Effector memory CD4-positive, alpha-beta T cell (primary cell): Measurements from ENCODE around the gene ST3GAL2.

Source experiments
- DNase-seq, 3 donors: peaks; one replicate each; pipeline ENCODE4 v3.0.0-alpha.2; 2020
- H3K27ac ChIP-seq: 2 replicates; pipeline ENCODE4 v1.7.0; 2013; ENCODE audit warnings: mild to moderate bottlenecking, low read length, moderate library complexity; ENCODE audit not compliant: insufficient read depth, poor library complexity, severe bottlenecking
- H3K27me3 ChIP-seq: replicated peaks from 2 replicates; pipeline ENCODE4 v1.7.0; 2013; ENCODE audit warnings: mild to moderate bottlenecking, low read length; ENCODE audit not compliant: insufficient read depth, control insufficient read depth, poor library complexity, severe bottlenecking
- H3K36me3 ChIP-seq: 2 replicates; pipeline ENCODE4 v1.7.0; 2013; ENCODE audit warnings: mild to moderate bottlenecking, low read length, moderate library complexity; ENCODE audit not compliant: control insufficient read depth, insufficient read depth
- H3K4me1 ChIP-seq: 2 replicates; pipeline ENCODE4 v1.7.0; 2013; ENCODE audit warnings: low read length, mild to moderate bottlenecking; ENCODE audit not compliant: control insufficient read depth, insufficient read depth, poor library complexity, severe bottlenecking
- H3K4me3 ChIP-seq: 2 replicates; pipeline ENCODE4 v1.7.0; 2013; ENCODE audit warnings: low read length, low read depth, mild to moderate bottlenecking; ENCODE audit not compliant: insufficient read depth, poor library complexity, severe bottlenecking
- H3K9me3 ChIP-seq: 2 replicates; pipeline ENCODE4 v1.7.0; 2013; ENCODE audit warnings: mild to moderate bottlenecking, low read length, moderate library complexity; ENCODE audit not compliant: control insufficient read depth

The ST3GAL2 gene

GRCh38 chr16:70476272-70477020, 37.5 kb upstream of the ST3GAL2 start:
- Histone ChIP-seq H3K27ac (no peak overlapping the region), H3K36me3 (peaks cover 21% of the 10 kb centered on the region), H3K4me3 (no peak overlapping the region), H3K4me1 (no peaks in the 10 kb centered on the region), H3K9me3 (no peaks in the 10 kb centered on the region), H3K27me3 (no peaks in the 10 kb centered on the region)
- no peak for DNase-seq

GRCh38 chr16:70475054-70475871, 36.4 kb upstream of the ST3GAL2 start:
- Histone ChIP-seq H3K36me3 (peaks cover 14% of the 10 kb centered on the region), H3K27me3 (no peaks in the 10 kb centered on the region), H3K4me1 (no peaks in the 10 kb centered on the region), H3K9me3 (no peaks in the 10 kb centered on the region), H3K27ac (no peak overlapping the region), H3K4me3 (no peak overlapping the region)
- no peak for DNase-seq

GRCh38 chr16:70474320-70475053, 35.6 kb upstream of the ST3GAL2 start:
- Histone ChIP-seq H3K27me3 (no peaks in the 10 kb centered on the region), H3K9me3 (no peaks in the 10 kb centered on the region), H3K4me3 (no peak overlapping the region), H3K36me3 (peaks cover 12% of the 10 kb centered on the region), H3K27ac (no peak overlapping the region), H3K4me1 (no peaks in the 10 kb centered on the region)
- DNase-seq: no peak

- H3K36me3 ChIP-seq: peaks cover 12% of the 10 kb centered on the region
- no peak overlapping the region for H3K4me3 ChIP-seq
- no peaks in the 10 kb centered on the region for H3K9me3 ChIP-seq
Measured at GRCh38 chr16:70473446-70474319, 34.8 kb upstream of the ST3GAL2 start.

GRCh38 chr16:70472786-70473433, 34.0 kb upstream of the ST3GAL2 start:
- Histone ChIP-seq H3K27ac (no peak overlapping the region), H3K27me3 (no peaks in the 10 kb centered on the region), H3K9me3 (no peaks in the 10 kb centered on the region), H3K4me3 (no peak overlapping the region), H3K36me3 (peaks cover 10% of the 10 kb centered on the region), H3K4me1 (no peaks in the 10 kb centered on the region)
- DNase-seq: no peak

More at GRCh38 chr16:70473446-70474319, 34.8 kb upstream of the ST3GAL2 start:
- DNase-seq: no peak
- H3K27me3 ChIP-seq: no peaks in the 10 kb centered on the region
- no peaks in the 10 kb centered on the region for H3K4me1 ChIP-seq
- H3K27ac ChIP-seq: no peak overlapping the region

GRCh38 chr16:70470927-70471341, 32.0 kb upstream of the ST3GAL2 start:
- Histone ChIP-seq H3K4me1 (no peaks in the 10 kb centered on the region), H3K36me3 (peaks cover 17% of the 10 kb centered on the region), H3K9me3 (no peaks in the 10 kb centered on the region), H3K27me3 (no peaks in the 10 kb centered on the region), H3K27ac (no peak overlapping the region), H3K4me3 (no peak overlapping the region)
- no peak for DNase-seq

GRCh38 chr16:70470141-70470926, 31.4 kb upstream of the ST3GAL2 start:
- H3K4me3 ChIP-seq: no peak overlapping the region
- no peak for DNase-seq

GRCh38 chr16:70468776-70469525, 30.1 kb upstream of the ST3GAL2 start:
- H3K4me3 ChIP-seq: no peak overlapping the region

More at GRCh38 chr16:70470141-70470926, 31.4 kb upstream of the ST3GAL2 start:
- H3K4me1 ChIP-seq: no peaks in the 10 kb centered on the region
- H3K27ac ChIP-seq: no peak overlapping the region
- no peaks in the 10 kb centered on the region for H3K27me3 ChIP-seq
- H3K9me3 ChIP-seq: no peaks in the 10 kb centered on the region
- peaks cover 17% of the 10 kb centered on the region for H3K36me3 ChIP-seq

More at GRCh38 chr16:70468776-70469525, 30.1 kb upstream of the ST3GAL2 start:
- H3K27me3 ChIP-seq: no peaks in the 10 kb centered on the region
- no peak overlapping the region for H3K27ac ChIP-seq
- no peaks in the 10 kb centered on the region for H3K9me3 ChIP-seq
- no peak for DNase-seq
- peaks cover 13% of the 10 kb centered on the region for H3K36me3 ChIP-seq
- no peaks in the 10 kb centered on the region for H3K4me1 ChIP-seq
